ENCODE measurements around the gene SYNGR4. TPM values are rescaled to one million over a fixed set of nuclear protein-coding genes. Genes with fewer than 3 reads are reported as not detected.
A peak's percentile ranks its signal among the peaks of the same experiment; 100 is the strongest.
"Not testable (repeated sequence)": the region's sequence is repeated elsewhere in the genome, so short reads cannot be mapped to it uniquely, and the experiment has no call there.

Gene SYNGR4
- total and polyA plus RNA-seq, 4 donors: 0.35 to 0.76 TPM; not detected in 2

DNA sequence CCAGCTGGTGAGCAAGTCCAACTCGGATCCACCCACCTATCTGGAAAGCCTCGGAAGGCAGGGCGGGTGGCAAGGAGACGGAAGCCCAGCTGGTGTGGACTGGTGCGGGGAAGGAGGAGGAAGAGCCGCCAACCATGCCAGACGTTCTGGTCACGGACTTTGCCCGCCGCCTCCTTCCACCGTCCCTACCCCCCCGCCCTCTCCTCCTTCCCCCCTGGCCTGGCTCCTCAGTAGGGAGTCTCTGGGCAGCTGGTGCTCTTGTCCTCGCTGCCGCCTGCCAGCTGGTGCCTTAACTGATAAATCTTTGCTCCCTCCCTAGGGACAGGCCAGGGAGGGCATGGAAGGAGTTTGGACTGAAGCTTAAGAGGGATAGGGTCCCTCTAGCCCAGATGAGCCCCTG lies 4.8 kb downstream of the SYNGR4 start:
- no peaks in the 10 kb centered on the region for H3K9me3 ChIP-seq (ENCODE audit: control insufficient read depth, insufficient read depth, low read length)
- H3K27me3 ChIP-seq (ENCODE audit: control insufficient read depth, insufficient read depth, low read length): no peaks in the 10 kb centered on the region
- no peak overlapping the region for H3K4me3 ChIP-seq (ENCODE audit: low read depth, low read length)
- H3K27ac ChIP-seq (ENCODE audit: low read depth, low read length): no peak overlapping the region
- WGBS (ENCODE audit: insufficient coverage): 48% methylated on average over 5 of the region's 14 CpGs
- H3K4me1 ChIP-seq (ENCODE audit: control insufficient read depth, insufficient read depth, low read length): peaks cover 9% of the 10 kb centered on the region
- H3K36me3 ChIP-seq (ENCODE audit: control insufficient read depth, insufficient read depth, low read length): no peaks in the 10 kb centered on the region
- DNase-seq (ENCODE audit: low read depth in 4 of 6, low spot score in 6 of 6): no peak

DNA sequence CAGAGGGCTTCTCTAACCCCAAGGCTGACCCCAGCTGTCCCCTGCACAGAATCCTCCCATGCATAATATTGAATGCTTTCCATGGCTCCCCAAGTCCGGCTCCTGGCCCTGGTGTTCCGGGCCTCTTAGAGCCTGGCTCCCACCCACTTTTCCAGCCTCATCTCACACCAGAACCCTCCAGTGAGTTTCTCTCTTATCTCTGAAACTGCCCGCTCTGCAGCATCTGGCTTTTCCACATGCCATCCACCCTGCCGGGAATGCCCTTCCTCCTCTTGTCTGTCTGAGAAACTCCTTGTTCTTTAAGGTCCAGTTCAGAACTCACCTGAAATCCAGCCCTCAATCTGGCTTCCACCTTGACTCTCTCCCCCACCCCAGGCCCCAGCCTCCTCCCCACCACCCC lies 6.8 kb downstream of the SYNGR4 start:
- 82% methylated on average over 4 of the region's 4 CpGs for WGBS (ENCODE audit: insufficient coverage)

DNA sequence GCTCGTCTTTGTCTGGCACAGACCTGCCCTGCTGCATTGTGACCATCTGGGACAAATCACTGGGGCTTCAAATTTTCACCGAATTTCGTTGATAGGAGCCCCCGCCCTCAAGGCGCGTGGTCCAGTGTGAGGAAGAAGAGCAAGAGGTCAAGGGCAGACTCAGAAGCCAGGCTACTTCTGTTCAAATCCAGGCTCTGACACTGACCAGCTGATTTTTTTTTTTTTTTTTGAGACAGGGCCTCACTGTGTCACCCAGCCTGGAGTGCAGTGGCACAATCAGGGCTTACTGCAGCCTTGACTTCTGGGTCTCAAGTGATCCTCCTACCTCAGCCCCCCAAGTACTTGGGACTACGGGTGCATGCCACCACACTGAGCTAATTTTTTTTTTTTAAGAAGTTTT lies 7.2 kb downstream of the SYNGR4 start:
- 86% methylated on average over 5 of the region's 7 CpGs for WGBS (ENCODE audit: insufficient coverage)
- Histone ChIP-seq H3K27me3 (ENCODE audit: control insufficient read depth, insufficient read depth, low read length) (no peaks in the 10 kb centered on the region), H3K4me3 (ENCODE audit: low read depth, low read length) (no peak overlapping the region), H3K27ac (ENCODE audit: low read depth, low read length) (no peak overlapping the region), H3K4me1 (ENCODE audit: control insufficient read depth, insufficient read depth, low read length) (no peaks in the 10 kb centered on the region), H3K36me3 (ENCODE audit: control insufficient read depth, insufficient read depth, low read length) (no peaks in the 10 kb centered on the region), H3K9me3 (ENCODE audit: control insufficient read depth, insufficient read depth, low read length) (no peaks in the 10 kb centered on the region)
- DNase-seq (ENCODE audit: low read depth in 4 of 6, low spot score in 6 of 6): no peak

More for the DNA sequence above, 6.8 kb downstream of the SYNGR4 start:
- Histone ChIP-seq H3K9me3 (ENCODE audit: control insufficient read depth, insufficient read depth, low read length) (no peaks in the 10 kb centered on the region), H3K27ac (ENCODE audit: low read depth, low read length) (no peak overlapping the region), H3K36me3 (ENCODE audit: control insufficient read depth, insufficient read depth, low read length) (no peaks in the 10 kb centered on the region), H3K4me3 (ENCODE audit: low read depth, low read length) (no peak overlapping the region), H3K4me1 (ENCODE audit: control insufficient read depth, insufficient read depth, low read length) (no peaks in the 10 kb centered on the region), H3K27me3 (ENCODE audit: control insufficient read depth, insufficient read depth, low read length) (no peaks in the 10 kb centered on the region)
- no peak for DNase-seq (ENCODE audit: low read depth in 4 of 6, low spot score in 6 of 6)

DNA sequence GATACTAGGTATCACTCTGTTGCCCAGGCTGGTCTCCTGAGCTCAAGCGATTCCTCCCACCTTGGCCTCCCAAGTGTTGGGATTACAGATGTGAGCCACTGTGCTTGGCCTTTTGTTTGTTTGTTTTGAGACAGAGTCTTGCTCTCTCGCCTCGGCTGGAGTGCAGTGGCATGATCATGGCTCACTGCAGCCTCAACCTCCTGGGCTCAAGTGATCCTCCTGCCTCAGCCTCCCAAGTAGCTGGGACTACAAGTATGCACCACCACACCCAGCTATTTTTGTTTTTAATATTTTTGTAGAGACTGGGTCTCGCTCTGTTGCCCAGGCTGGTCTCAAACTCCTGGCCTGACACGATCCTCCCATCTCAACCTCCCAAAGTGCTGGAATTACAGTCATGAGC lies 7.6 kb downstream of the SYNGR4 start:
- H3K27me3 ChIP-seq (ENCODE audit: control insufficient read depth, insufficient read depth, low read length); H3K27ac ChIP-seq (ENCODE audit: low read depth, low read length); H3K4me3 ChIP-seq (ENCODE audit: low read depth, low read length); H3K9me3 ChIP-seq (ENCODE audit: control insufficient read depth, insufficient read depth, low read length); H3K36me3 ChIP-seq (ENCODE audit: control insufficient read depth, insufficient read depth, low read length); H3K4me1 ChIP-seq (ENCODE audit: control insufficient read depth, insufficient read depth, low read length); DNase-seq (ENCODE audit: low read depth in 4 of 6, low spot score in 6 of 6): not testable (repeated sequence)
- 90% methylated on average over 2 of the region's 5 CpGs for WGBS (ENCODE audit: insufficient coverage)

DNA sequence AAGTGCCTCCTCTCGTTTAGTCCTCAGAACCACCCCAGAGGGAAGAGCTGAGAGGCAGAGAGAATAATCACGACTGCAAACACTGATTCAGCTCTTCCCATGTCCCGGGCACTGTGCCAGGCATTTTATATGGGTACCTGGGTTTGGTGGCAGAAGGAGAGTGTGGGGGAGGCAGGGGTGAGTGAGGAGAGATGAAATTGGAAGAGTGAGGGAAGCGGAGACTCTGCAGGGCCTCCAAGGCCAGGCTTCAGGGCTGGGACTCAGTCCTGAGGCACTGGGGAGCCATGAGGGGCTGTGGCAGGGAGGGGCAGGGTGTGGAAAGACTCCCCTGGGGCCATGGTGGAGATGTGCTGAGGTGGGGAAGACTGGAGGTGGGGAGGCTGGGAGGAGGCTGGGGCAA lies 8.7 kb downstream of the SYNGR4 start:
- no peak overlapping the region for H3K4me3 ChIP-seq (ENCODE audit: low read depth, low read length)
- peak in 1 of 6 donors; percentile 71 for DNase-seq (ENCODE audit: low read depth in 4 of 6, low spot score in 6 of 6)
- 43% methylated on average over 4 of the region's 4 CpGs for WGBS (ENCODE audit: insufficient coverage)
- H3K9me3 ChIP-seq (ENCODE audit: control insufficient read depth, insufficient read depth, low read length): no peaks in the 10 kb centered on the region
- no peak overlapping the region for H3K27ac ChIP-seq (ENCODE audit: low read depth, low read length)
- H3K4me1 ChIP-seq (ENCODE audit: control insufficient read depth, insufficient read depth, low read length): no peaks in the 10 kb centered on the region
- H3K27me3 ChIP-seq (ENCODE audit: control insufficient read depth, insufficient read depth, low read length): no peaks in the 10 kb centered on the region
- H3K36me3 ChIP-seq (ENCODE audit: control insufficient read depth, insufficient read depth, low read length): no peaks in the 10 kb centered on the region

DNA sequence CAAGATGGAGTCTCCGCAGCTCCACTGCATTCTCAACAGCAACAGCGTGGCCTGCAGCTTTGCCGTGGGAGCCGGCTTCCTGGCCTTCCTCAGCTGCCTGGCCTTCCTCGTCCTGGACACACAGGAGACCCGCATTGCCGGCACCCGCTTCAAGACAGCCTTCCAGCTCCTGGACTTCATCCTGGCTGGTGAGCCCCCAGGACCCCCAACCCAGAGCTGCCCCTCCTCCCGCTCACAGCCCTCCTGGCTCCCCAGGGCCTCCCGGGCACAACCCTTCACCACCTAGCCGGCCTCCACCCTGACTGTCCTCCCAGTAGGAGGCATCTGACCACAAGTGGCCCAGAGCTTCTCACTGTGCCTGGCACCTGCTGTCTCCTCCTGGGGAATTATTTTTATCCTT lies 9.4 kb downstream of the SYNGR4 start:
- WGBS (ENCODE audit: insufficient coverage): 84% methylated on average over 11 of the region's 11 CpGs
- Histone ChIP-seq H3K4me1 (ENCODE audit: control insufficient read depth, insufficient read depth, low read length) (no peaks in the 10 kb centered on the region), H3K27ac (ENCODE audit: low read depth, low read length) (no peak overlapping the region), H3K4me3 (ENCODE audit: low read depth, low read length) (no peak overlapping the region), H3K27me3 (ENCODE audit: control insufficient read depth, insufficient read depth, low read length) (no peaks in the 10 kb centered on the region), H3K9me3 (ENCODE audit: control insufficient read depth, insufficient read depth, low read length) (no peaks in the 10 kb centered on the region), H3K36me3 (ENCODE audit: control insufficient read depth, insufficient read depth, low read length) (no peaks in the 10 kb centered on the region)
- no peak for DNase-seq (ENCODE audit: low read depth in 4 of 6, low spot score in 6 of 6)

DNA sequence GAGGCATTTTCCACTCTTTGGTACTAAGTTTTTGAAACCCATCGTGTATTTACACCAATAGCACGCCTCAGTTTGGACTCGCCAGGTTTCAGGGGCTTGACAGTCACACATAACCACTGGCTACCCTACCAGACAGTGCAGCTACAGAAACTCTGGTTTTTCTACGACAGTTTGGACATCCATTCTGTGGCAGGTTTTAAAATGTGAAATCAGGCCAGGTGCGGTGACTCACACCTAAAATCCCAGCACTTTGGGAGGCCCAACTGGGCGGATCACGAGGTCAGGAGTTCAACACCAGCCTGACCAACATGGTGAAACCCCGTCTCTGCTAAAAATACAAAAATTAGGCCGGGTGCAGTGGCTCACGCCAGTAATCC lies 14.0 kb downstream of the SYNGR4 start:
- H3K27me3 ChIP-seq (ENCODE audit: control insufficient read depth, insufficient read depth, low read length): no peaks in the 10 kb centered on the region
- no peak for DNase-seq (ENCODE audit: low read depth in 4 of 6, low spot score in 6 of 6)
- no peak overlapping the region for H3K4me3 ChIP-seq (ENCODE audit: low read depth, low read length)
- H3K4me1 ChIP-seq (ENCODE audit: control insufficient read depth, insufficient read depth, low read length): no peaks in the 10 kb centered on the region
- no peaks in the 10 kb centered on the region for H3K9me3 ChIP-seq (ENCODE audit: control insufficient read depth, insufficient read depth, low read length)
- no peak overlapping the region for H3K27ac ChIP-seq (ENCODE audit: low read depth, low read length)
- H3K36me3 ChIP-seq (ENCODE audit: control insufficient read depth, insufficient read depth, low read length): peaks cover 34% of the 10 kb centered on the region
- WGBS (ENCODE audit: insufficient coverage): 95% methylated on average over 8 of the region's 10 CpGs

DNA sequence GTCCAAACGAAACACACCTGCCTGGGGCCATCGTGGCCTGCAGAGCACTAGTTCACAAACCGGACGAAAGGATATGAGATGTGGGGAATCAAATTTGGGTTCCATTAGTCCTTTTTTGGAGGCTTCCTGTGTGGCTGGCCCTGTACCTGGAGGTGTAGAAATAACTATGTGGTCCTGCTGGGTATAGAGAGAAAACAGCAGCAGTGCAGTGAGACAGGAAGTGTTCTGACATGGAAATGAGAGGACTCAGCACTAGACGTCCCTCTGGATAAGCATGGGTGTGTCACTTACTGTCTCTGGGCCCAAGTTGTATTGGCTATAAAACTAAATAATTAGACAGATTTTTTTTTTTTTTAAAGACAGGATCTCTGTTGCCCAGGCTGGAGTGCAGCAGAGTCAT lies 14.9 kb downstream of the SYNGR4 start:
- WGBS (ENCODE audit: insufficient coverage): 91% methylated on average over 4 of the region's 5 CpGs
- no peak for DNase-seq (ENCODE audit: low read depth in 4 of 6, low spot score in 6 of 6)
- Histone ChIP-seq H3K4me1 (ENCODE audit: control insufficient read depth, insufficient read depth, low read length) (no peaks in the 10 kb centered on the region), H3K36me3 (ENCODE audit: control insufficient read depth, insufficient read depth, low read length) (peaks cover 43% of the 10 kb centered on the region), H3K9me3 (ENCODE audit: control insufficient read depth, insufficient read depth, low read length) (no peaks in the 10 kb centered on the region), H3K4me3 (ENCODE audit: low read depth, low read length) (no peak overlapping the region), H3K27ac (ENCODE audit: low read depth, low read length) (no peak overlapping the region), H3K27me3 (ENCODE audit: control insufficient read depth, insufficient read depth, low read length) (no peaks in the 10 kb centered on the region)

DNA sequence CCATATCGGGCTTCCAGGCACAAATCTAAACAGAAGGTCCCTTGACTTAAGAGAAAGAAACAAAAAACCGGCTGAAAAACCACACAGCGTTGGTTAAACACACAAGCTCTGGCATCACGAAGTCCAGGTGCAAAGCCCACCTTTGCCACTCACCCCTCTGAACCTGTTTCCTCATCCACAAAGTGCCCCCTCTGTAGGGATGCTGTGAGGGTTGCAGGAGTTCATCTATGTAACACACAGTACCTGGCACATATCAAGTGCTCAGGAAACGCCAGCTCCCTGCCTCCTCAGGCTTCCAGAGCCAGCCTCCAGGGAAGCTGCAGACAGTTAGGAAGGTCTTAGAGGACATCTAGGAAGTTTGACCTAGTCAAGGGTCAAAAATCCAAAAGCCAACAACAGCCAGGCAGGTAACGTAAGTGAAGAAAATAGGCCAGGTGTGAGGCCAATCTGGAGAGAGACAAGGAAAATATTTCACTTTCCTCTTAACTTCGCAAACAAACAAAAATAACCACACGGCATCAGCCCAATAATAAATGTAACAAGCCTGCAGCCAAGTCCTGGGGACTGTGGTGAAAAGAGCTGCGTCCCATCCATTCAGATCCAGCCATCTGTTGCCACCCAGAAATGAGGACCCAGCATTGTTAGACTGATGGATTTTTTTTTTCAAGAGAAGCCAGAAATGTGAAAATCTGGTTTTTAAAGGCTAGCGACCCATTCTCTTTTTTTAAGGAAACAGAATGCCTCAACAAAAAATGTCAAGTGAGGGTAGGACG lies 17.2 kb downstream of the SYNGR4 start:
- 91% methylated on average over 4 of the region's 11 CpGs for WGBS (ENCODE audit: insufficient coverage)
- Histone ChIP-seq H3K36me3 (ENCODE audit: control insufficient read depth, insufficient read depth, low read length) (peaks cover 66% of the 10 kb centered on the region), H3K27me3 (ENCODE audit: control insufficient read depth, insufficient read depth, low read length) (no peaks in the 10 kb centered on the region), H3K27ac (ENCODE audit: low read depth, low read length) (no peak overlapping the region), H3K9me3 (ENCODE audit: control insufficient read depth, insufficient read depth, low read length) (no peaks in the 10 kb centered on the region), H3K4me1 (ENCODE audit: control insufficient read depth, insufficient read depth, low read length) (no peaks in the 10 kb centered on the region), H3K4me3 (ENCODE audit: low read depth, low read length) (no peak overlapping the region)
- DNase-seq (ENCODE audit: low read depth in 4 of 6, low spot score in 6 of 6): no peak

DNA sequence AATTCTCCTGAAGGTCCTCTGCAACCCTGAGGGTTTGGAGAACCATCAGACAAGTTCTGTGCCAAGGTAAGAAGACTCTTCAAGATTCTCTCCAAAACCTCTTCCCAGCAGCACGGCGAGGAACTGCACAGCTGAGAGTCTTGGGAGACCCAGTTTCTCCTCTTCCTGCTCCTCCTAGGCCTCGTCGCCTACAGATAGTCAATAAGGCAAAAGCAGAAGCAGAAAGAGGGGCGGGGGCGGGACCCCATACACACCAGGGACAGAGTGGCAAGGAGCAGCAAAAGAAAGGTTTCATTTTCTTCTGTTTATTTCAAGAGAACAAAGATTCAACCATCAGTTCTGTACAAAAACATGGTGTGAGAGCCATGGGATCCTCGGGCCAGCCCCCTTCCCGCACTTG lies 18.1 kb downstream of the SYNGR4 start:
- Histone ChIP-seq H3K27ac (ENCODE audit: low read depth, low read length) (no peak overlapping the region), H3K9me3 (ENCODE audit: control insufficient read depth, insufficient read depth, low read length) (no peaks in the 10 kb centered on the region), H3K27me3 (ENCODE audit: control insufficient read depth, insufficient read depth, low read length) (no peaks in the 10 kb centered on the region), H3K36me3 (ENCODE audit: control insufficient read depth, insufficient read depth, low read length) (peaks cover 75% of the 10 kb centered on the region), H3K4me3 (ENCODE audit: low read depth, low read length) (no peak overlapping the region), H3K4me1 (ENCODE audit: control insufficient read depth, insufficient read depth, low read length) (no peaks in the 10 kb centered on the region)
- 85% methylated on average over 2 of the region's 8 CpGs for WGBS (ENCODE audit: insufficient coverage)
- DNase-seq (ENCODE audit: low read depth in 4 of 6, low spot score in 6 of 6): no peak

Measured in spinal cord (tissue), 10 donors.